Loucy (cell line): ENCODE results near the gene SART1.

Source experiments
- EZH2phosphoT487 ChIP-seq: fragments of 200-600 bp; IDR thresholded peaks from 2 replicates; pipeline ENCODE4 v1.6.1; 2018; ENCODE audit warnings: antibody characterized with exemption, mild to moderate bottlenecking, moderate library complexity, borderline replicate concordance
- TF ChIP-seq, protein P1 (sequence below): fragments of 200-600 bp; sonication (generic); conservative IDR thresholded peaks from 2 replicates; pipeline ENCODE4 v1.5.1; 2014; ENCODE audit warnings: mild to moderate bottlenecking, antibody characterized with exemption, low read length

DNA sequence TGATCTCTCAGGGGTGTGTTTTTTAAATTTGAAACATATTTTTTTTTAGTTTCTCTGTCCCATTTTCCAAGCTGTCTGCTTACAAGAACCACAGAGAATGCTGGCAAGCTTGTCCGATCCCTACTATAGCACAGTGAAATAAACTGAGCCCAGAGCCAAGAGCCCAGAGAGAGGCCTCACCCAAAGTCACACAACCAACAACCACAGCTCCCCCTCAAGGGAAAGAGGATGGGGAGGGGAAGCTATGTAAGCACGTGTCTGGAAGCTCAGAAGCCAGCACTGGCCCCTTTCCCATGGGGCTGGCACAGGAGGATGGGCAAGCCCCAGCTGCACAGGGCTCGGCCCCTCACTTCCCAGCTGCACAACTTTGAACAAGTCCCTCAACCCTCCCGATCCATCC is 3.2 kb upstream of the SART1 start:
- TF ChIP-seq, protein P1, sequence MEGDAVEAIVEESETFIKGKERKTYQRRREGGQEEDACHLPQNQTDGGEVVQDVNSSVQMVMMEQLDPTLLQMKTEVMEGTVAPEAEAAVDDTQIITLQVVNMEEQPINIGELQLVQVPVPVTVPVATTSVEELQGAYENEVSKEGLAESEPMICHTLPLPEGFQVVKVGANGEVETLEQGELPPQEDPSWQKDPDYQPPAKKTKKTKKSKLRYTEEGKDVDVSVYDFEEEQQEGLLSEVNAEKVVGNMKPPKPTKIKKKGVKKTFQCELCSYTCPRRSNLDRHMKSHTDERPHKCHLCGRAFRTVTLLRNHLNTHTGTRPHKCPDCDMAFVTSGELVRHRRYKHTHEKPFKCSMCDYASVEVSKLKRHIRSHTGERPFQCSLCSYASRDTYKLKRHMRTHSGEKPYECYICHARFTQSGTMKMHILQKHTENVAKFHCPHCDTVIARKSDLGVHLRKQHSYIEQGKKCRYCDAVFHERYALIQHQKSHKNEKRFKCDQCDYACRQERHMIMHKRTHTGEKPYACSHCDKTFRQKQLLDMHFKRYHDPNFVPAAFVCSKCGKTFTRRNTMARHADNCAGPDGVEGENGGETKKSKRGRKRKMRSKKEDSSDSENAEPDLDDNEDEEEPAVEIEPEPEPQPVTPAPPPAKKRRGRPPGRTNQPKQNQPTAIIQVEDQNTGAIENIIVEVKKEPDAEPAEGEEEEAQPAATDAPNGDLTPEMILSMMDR = no peak
- no peak for TF ChIP-seq EZH2phosphoT487
